ENCODE measurements around the gene FLVCR1.

FLVCR1 gene

GRCh38 chr1:212916481-212917133, 58.5 kb downstream of the FLVCR1 start:
- DNase-seq: no peak

DNA sequence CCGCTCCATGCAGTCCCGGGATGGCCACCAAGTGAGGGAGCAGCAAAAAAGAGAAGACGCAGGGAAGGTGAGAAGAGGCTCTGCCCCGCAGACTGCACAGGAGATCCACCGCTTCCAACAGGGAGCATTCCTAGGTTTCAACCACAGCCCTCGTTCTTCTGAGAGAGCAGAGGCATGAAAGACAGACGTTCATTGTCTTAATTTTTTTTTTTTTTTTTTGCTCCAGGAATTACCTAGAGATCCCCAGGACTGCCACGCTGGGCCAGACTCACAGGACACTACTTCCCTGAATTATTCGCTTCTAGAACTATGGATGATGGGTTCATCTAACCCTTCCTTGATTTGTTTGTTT, 59.0 kb downstream of the FLVCR1 start:
- no peak for DNase-seq

- DNase-seq: no peak
Measured at GRCh38 chr1:212917858-212918257, 59.8 kb downstream of the FLVCR1 start.

- DNase-seq: no peak
Measured at GRCh38 chr1:212918824-212919223, 60.7 kb downstream of the FLVCR1 start.

GRCh38 chr1:212920246-212920645, 62.2 kb downstream of the FLVCR1 start:
- no peak for DNase-seq

DNA sequence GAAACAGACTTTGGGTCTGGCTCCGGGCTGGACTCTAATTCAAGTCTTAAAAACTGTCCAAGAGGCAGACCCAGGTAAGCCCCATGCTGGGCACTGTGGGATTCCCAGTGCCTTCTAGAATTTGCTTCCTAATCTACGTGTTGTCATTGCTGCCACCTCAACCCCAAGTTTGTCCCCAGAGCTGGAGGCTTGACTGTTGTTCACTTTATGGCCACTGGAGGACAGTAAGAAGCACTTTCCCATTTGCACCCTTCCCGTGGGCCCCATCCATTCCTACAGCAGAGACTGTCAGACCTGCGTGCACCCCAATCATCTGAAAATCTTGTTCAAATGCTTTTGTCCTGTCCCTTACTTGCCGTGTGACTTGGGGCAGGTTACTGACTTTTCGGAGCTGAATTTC, 62.8 kb downstream of the FLVCR1 start:
- no peak for DNase-seq

GRCh38 chr1:212922016-212922415, 63.9 kb downstream of the FLVCR1 start:
- DNase-seq: no peak

DNA sequence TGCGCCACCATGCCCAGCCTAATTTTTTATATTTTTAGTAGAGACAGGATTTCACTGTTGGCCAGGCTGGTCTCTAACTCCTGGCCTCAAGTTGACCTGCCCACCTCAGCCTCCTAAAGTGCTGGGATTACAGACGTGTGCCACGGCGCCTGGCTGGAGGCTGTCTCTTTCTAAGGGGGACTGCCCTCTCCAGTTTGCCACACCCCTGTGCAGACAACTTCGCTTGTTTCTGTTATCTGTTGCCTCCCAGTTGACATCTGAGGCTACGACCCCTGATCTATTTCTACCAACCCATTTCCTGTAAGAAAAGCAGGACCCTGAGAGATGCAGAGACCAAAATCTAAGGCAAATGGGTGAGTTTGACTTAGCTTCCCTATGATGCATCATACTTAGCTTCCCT, 68.3 kb downstream of the FLVCR1 start:
- DNase-seq: no peak

GRCh38 chr1:212928323-212929291, 70.5 kb downstream of the FLVCR1 start:
- no peak for DNase-seq

- no peak for DNase-seq
Measured at GRCh38 chr1:212930986-212931678, 73.1 kb downstream of the FLVCR1 start.

- DNase-seq: no peak
Measured at GRCh38 chr1:212933815-212934471, 75.9 kb downstream of the FLVCR1 start.

GRCh38 chr1:212935387-212935981, 77.4 kb downstream of the FLVCR1 start:
- DNase-seq: no peak

GRCh38 chr1:212937034-212937433, 79.0 kb downstream of the FLVCR1 start:
- DNase-seq: no peak

DNA sequence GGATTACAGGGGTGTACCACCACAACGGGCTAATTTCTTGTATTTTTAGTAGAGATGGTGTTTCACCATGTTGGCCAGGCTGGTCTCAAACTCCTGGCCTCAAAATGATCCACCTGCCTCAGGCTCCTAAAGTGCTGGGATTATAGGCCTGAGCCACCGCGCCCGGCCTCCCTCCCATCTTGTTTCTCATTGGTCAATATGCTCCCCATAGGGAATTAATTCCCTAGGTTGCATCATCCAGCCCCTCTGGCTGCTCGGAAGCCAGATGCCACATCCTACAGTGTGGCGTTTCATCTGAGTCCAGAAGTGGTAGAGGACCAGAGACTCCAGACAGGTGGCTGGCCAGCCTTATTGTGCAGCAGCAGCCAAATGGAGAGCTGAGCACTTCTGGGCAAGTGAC, 80.8 kb downstream of the FLVCR1 start:
- DNase-seq: no peak

GRCh38 chr1:212941452-212941851, 83.4 kb downstream of the FLVCR1 start:
- no peak for DNase-seq

DNA sequence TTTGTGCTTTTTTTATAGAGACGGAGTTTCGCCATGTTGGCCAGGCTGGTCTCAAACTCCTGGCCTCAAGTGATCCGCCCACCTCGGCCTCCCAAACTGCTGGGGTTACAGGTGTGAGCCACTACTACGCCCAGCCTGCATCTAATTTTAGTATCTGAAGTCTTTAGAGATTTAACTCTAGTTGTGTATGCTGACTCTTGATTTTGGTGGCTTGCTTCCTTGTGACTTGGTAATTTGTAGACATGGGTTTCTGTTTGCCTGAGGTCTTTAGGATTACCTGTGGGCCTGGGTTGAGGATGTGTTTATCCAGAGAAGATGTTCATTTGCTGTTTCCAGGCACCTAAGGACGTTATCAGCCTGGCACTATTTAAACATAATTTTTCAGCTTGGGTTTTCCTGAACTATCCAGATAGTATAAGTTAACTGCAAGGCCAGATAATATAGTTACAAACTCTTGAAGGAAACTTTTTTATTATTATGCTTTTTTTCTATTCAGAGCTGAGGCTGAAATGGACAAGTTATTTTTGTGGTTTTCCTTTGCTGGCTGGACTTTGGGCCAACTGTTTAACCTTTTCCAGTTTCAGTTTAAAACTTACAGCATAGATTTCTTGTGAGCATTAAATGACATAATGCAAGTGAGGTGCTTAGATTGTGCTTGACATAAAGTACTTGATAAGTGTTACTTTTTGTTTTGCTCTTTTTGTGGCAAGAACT, 84.8 kb downstream of the FLVCR1 start:
- DNase-seq: no peak

DNA sequence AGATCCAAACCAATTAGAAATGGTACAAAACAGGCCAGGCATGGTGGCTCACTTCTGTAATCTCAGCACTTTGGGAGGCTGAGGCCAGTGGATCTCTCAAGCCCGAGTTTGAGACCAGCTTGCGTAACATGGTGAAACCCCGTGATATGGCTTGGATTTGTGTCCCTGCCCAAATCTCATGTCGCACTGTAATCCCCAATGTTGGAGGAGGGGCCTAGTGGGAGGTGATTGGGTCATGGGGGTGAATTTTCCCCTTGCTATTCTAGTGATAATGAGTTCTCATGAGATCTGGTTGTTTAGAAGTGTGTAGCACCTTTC, 85.3 kb downstream of the FLVCR1 start:
- no peak for DNase-seq

GRCh38 chr1:212944229-212944901, 86.3 kb downstream of the FLVCR1 start:
- no peak for DNase-seq

- DNase-seq: no peak
Measured at GRCh38 chr1:212945056-212945455, 87.0 kb downstream of the FLVCR1 start.

GRCh38 chr1:212945463-212946160, 87.5 kb downstream of the FLVCR1 start:
- no peak for DNase-seq

GRCh38 chr1:212946872-212947271, 88.8 kb downstream of the FLVCR1 start:
- DNase-seq: no peak
